HepG2 (cell line): Measurements from ENCODE around the gene TMEM129. TPM values are rescaled to one million over a fixed set of nuclear protein-coding genes. Genes with fewer than 3 reads are reported as not detected.

Source experiments
- ARHGAP35 ChIP-seq: sonication (generic); formaldehyde crosslinking; IDR thresholded peaks from 2 replicates; pipeline ENCODE4 v1.9.0; 2022; ENCODE audit warnings: mild to moderate bottlenecking, inconsistent platforms, moderate library complexity, missing genetic modification reagents, borderline replicate concordance
- CBX2 ChIP-seq, 2 experiments: fragments of 200-600 bp in 1 of 2; sonication (generic); formaldehyde crosslinking in 1 of 2; IDR thresholded peaks; 2 replicates each; pipeline versions ENCODE4 v1.7.0 to v1.8.1; 2018 to 2022; ENCODE audit warnings: low read depth in 2 of 2, low read length in 1 of 2, mild to moderate bottlenecking in 1 of 2, missing genetic modification reagents in 1 of 2
- FOSL1 ChIP-seq: sonication (generic); formaldehyde crosslinking; IDR thresholded peaks from 2 replicates; pipeline ENCODE4 v1.9.0; 2021; ENCODE audit warnings: missing genetic modification reagents, borderline replicate concordance
- GFI1 ChIP-seq: sonication (generic); formaldehyde crosslinking; IDR thresholded peaks from 2 replicates; pipeline ENCODE4 v1.5.0; 2020; ENCODE audit warnings: missing genetic modification reagents, mild to moderate bottlenecking, borderline replicate concordance
- GPN1 ChIP-seq: sonication (generic); formaldehyde crosslinking; IDR thresholded peaks from 2 replicates; pipeline ENCODE4 v1.5.1; 2020; ENCODE audit warnings: missing genetic modification reagents, borderline replicate concordance
- GTF3A ChIP-seq: sonication (generic); formaldehyde crosslinking; conservative IDR thresholded peaks from 2 replicates; pipeline ENCODE4 v1.4.0; 2020; ENCODE audit warnings: mild to moderate bottlenecking, missing genetic modification reagents
- HNRNPUL1 ChIP-seq: fragments of 200-400 bp; formaldehyde crosslinking; IDR thresholded peaks from 2 replicates; pipeline ENCODE4 v1.6.1; 2017; ENCODE audit warnings: low read depth, mild to moderate bottlenecking, low read length, moderate library complexity
- JUN ChIP-seq: sonication (generic); formaldehyde crosslinking; IDR thresholded peaks from 2 replicates; pipeline ENCODE4 v1.4.0; 2020; ENCODE audit warnings: mild to moderate bottlenecking, missing genetic modification reagents
- PHF8 ChIP-seq: sonication (generic); formaldehyde crosslinking; IDR thresholded peaks from 2 replicates; pipeline ENCODE4 v1.5.0; 2020; ENCODE audit warnings: missing genetic modification reagents
- PRMT3 ChIP-seq: sonication (generic); formaldehyde crosslinking; IDR thresholded peaks from 2 replicates; pipeline ENCODE4 v1.8.1; 2022; ENCODE audit warnings: low read depth, mild to moderate bottlenecking, moderate library complexity, missing genetic modification reagents, borderline replicate concordance
- RBM22 ChIP-seq: fragments of 200-400 bp; formaldehyde crosslinking; optimal IDR thresholded peaks from 2 replicates; pipeline ENCODE3; 2017; ENCODE audit warnings: mild to moderate bottlenecking, low read length, moderate library complexity
- SNRNP70 ChIP-seq: fragments of 200-400 bp; formaldehyde crosslinking; IDR thresholded peaks from 2 replicates; pipeline ENCODE4 v1.6.1; 2017; ENCODE audit warnings: mild to moderate bottlenecking, low read depth, low read length, moderate library complexity
- TBL1XR1 ChIP-seq: fragments of 150-350 bp; IDR thresholded peaks from 2 replicates; pipeline ENCODE4 v1.6.1; 2014; ENCODE audit warnings: borderline replicate concordance, low read length; ENCODE audit not compliant: partially characterized antibody
- TEAD3 ChIP-seq: optimal IDR thresholded peaks from 2 replicates; pipeline ENCODE3; 2016; ENCODE audit warnings: borderline replicate concordance
- ZBTB3 ChIP-seq: sonication (generic); formaldehyde crosslinking; IDR thresholded peaks from 2 replicates; pipeline ENCODE4 v1.4.0; 2020; ENCODE audit warnings: low read depth, mild to moderate bottlenecking, moderate library complexity, missing genetic modification reagents, borderline replicate concordance
- ZNF124 ChIP-seq: sonication (generic); formaldehyde crosslinking; IDR thresholded peaks from 2 replicates; pipeline ENCODE4 v1.4.0; 2020; ENCODE audit warnings: missing genetic modification reagents
- ZNF136 ChIP-seq: sonication (generic); formaldehyde crosslinking; IDR thresholded peaks from 2 replicates; pipeline ENCODE4 v1.8.1; 2022; ENCODE audit warnings: low read depth, mild to moderate bottlenecking, moderate library complexity, missing genetic modification reagents
- ZNF225 ChIP-seq: sonication (generic); formaldehyde crosslinking; IDR thresholded peaks from 2 replicates; pipeline ENCODE4 v1.4.0; 2020; ENCODE audit warnings: mild to moderate bottlenecking, missing genetic modification reagents
- ZNF34 ChIP-seq: sonication (generic); formaldehyde crosslinking; IDR thresholded peaks from 2 replicates; pipeline ENCODE4 v1.4.0; 2020; ENCODE audit warnings: mild to moderate bottlenecking, missing genetic modification reagents, borderline replicate concordance
- ZNF564 ChIP-seq: sonication (generic); formaldehyde crosslinking; IDR thresholded peaks from 2 replicates; pipeline ENCODE4 v1.8.1; 2023; ENCODE audit warnings: mild to moderate bottlenecking, missing genetic modification reagents
- polyA plus RNA-seq, 8 experiments: library from polyadenylated mRNA; depleted of rRNA in 3 of 8; stranded (reverse) in 7 of 8; unstranded in 1 of 8; fragments of >200 nt; fragmentation: Illumina TruSeq in 4 of 8; extraction: Trizol in 4 of 8; gene quantifications; 2 replicates each; pipeline versions ENCODE4 v1.2.1 to v1.2.3, GENCODE V29; 2011 to 2016; ENCODE audit warnings: low read depth in 4 of 8, missing spikeins in 1 of 8, mixed read lengths in 1 of 8; ENCODE audit not compliant: insufficient read depth in 1 of 8
- total RNA-seq, 5 experiments: library from RNA; depleted of rRNA; stranded (reverse); fragments of >200 nt; fragmentation: Illumina TruSeq; extraction: Trizol; gene quantifications; 2 replicates each; pipeline ENCODE4 v1.2.3, GENCODE V29; 2016; ENCODE audit warnings: low read depth in 1 of 5
- TF ChIP-seq, protein P1 (sequence below): IDR thresholded peaks from 2 replicates; pipeline ENCODE4 v1.6.1; 2016; ENCODE audit warnings: control low read depth
- TF ChIP-seq, protein P2 (sequence below): sonication (generic); formaldehyde crosslinking; IDR thresholded peaks from 2 replicates; pipeline ENCODE4 v1.5.0; 2020; ENCODE audit warnings: mild to moderate bottlenecking, missing genetic modification reagents
- TF ChIP-seq, protein P3 (sequence below): sonication (generic); formaldehyde crosslinking; IDR thresholded peaks from 2 replicates; pipeline ENCODE4 v1.5.0; 2020; ENCODE audit warnings: mild to moderate bottlenecking, missing genetic modification reagents, moderate library complexity
- TF ChIP-seq, protein P4 (sequence below): sonication (generic); formaldehyde crosslinking; IDR thresholded peaks from 2 replicates; pipeline ENCODE4 v1.8.1; 2023; ENCODE audit warnings: missing genetic modification reagents, inconsistent platforms, borderline replicate concordance

Gene TMEM129
- total and polyA plus RNA-seq, 2 of the 13 experiments (the other 11 are each of a cell fraction or from before 2014, with no cell fraction given), result 19.0 to 25.8 TPM

DNA sequence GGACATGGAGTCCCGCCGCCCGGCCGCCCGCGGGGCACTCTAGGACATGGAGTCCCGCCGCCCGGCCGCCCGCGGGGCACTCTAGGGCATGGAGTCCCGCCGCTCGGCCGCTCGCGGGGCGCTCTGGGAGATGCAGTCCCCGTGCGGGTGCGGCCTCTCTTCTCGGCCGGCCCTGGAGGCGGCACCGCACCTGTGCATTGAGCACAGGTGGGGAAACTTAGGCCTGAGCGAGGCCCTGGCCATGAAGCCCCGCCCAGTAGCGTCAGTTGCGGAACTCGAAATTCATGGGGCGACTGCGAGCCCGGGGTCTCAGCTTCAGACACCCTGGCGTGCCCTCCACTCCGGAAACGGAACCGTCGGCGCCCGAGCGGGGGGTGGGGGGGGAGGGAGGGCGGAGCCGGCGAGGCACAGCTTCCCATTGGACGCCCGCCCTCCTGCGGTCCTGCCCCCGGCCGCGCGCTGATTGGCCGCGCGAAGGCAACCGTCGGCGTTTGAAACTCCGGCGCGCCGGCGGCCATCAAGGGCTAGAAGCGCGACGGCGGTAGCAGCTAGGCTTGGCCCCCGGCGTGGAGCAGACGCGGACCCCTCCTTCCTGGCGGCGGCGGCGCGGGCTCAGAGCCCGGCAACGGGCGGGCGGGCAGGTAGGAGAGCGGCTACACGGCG is at the start of gene TMEM129, which contains the start of gene TACC3 (continued):
- no peak for TF ChIP-seq HNRNPUL1
- TF ChIP-seq ZNF124 (CRISPR knock-in tag), result no peak
- no peak for TF ChIP-seq JUN (CRISPR knock-in tag)
- TF ChIP-seq ZBTB3 (CRISPR knock-in tag), result no peak
- peak; percentile 45 for TF ChIP-seq TEAD3 (CRISPR knock-in tag)
- TF ChIP-seq PRMT3, result no peak
- TF ChIP-seq ZNF136 (CRISPR knock-in tag), result no peak
- TF ChIP-seq, protein P1, sequence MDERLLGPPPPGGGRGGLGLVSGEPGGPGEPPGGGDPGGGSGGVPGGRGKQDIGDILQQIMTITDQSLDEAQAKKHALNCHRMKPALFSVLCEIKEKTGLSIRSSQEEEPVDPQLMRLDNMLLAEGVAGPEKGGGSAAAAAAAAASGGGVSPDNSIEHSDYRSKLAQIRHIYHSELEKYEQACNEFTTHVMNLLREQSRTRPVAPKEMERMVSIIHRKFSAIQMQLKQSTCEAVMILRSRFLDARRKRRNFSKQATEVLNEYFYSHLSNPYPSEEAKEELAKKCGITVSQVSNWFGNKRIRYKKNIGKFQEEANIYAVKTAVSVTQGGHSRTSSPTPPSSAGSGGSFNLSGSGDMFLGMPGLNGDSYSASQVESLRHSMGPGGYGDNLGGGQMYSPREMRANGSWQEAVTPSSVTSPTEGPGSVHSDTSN (CRISPR knock-in tag), result no peak
- TF ChIP-seq GFI1 (CRISPR knock-in tag), result no peak
- no peak for TF ChIP-seq FOSL1 (CRISPR knock-in tag)
- TF ChIP-seq ZNF34 (CRISPR knock-in tag), result no peak
- TF ChIP-seq ARHGAP35, result no peak
- no peak for TF ChIP-seq CBX2 (IDR thresholded peaks at IDR 0.05; ENCODE audit: low read depth, low read length)
- TF ChIP-seq CBX2 (CRISPR knock-in tag; IDR thresholded peaks at IDR 0.05; ENCODE audit: low read depth), result no peak
- TF ChIP-seq GPN1 (CRISPR knock-in tag), result no peak
- TF ChIP-seq, protein P2, sequence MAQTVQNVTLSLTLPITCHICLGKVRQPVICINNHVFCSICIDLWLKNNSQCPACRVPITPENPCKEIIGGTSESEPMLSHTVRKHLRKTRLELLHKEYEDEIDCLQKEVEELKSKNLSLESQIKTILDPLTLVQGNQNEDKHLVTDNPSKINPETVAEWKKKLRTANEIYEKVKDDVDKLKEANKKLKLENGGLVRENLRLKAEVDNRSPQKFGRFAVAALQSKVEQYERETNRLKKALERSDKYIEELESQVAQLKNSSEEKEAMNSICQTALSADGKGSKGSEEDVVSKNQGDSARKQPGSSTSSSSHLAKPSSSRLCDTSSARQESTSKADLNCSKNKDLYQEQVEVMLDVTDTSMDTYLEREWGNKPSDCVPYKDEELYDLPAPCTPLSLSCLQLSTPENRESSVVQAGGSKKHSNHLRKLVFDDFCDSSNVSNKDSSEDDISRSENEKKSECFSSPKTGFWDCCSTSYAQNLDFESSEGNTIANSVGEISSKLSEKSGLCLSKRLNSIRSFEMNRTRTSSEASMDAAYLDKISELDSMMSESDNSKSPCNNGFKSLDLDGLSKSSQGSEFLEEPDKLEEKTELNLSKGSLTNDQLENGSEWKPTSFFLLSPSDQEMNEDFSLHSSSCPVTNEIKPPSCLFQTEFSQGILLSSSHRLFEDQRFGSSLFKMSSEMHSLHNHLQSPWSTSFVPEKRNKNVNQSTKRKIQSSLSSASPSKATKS, result no peak
- TF ChIP-seq ZNF225 (CRISPR knock-in tag), result no peak
- TF ChIP-seq PHF8 (CRISPR knock-in tag), result peak; percentile 80
- no peak for TF ChIP-seq GTF3A (CRISPR knock-in tag)
- peak; percentile 83 for TF ChIP-seq ZNF564 (CRISPR knock-in tag)
- no peak for TF ChIP-seq SNRNP70
- no peak for TF ChIP-seq TBL1XR1
- TF ChIP-seq, protein P3, sequence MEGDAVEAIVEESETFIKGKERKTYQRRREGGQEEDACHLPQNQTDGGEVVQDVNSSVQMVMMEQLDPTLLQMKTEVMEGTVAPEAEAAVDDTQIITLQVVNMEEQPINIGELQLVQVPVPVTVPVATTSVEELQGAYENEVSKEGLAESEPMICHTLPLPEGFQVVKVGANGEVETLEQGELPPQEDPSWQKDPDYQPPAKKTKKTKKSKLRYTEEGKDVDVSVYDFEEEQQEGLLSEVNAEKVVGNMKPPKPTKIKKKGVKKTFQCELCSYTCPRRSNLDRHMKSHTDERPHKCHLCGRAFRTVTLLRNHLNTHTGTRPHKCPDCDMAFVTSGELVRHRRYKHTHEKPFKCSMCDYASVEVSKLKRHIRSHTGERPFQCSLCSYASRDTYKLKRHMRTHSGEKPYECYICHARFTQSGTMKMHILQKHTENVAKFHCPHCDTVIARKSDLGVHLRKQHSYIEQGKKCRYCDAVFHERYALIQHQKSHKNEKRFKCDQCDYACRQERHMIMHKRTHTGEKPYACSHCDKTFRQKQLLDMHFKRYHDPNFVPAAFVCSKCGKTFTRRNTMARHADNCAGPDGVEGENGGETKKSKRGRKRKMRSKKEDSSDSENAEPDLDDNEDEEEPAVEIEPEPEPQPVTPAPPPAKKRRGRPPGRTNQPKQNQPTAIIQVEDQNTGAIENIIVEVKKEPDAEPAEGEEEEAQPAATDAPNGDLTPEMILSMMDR (CRISPR knock-in tag), result 0 out of 2 replicates have a peak, but pooled peaks have one; percentile 2
- TF ChIP-seq, protein P4, sequence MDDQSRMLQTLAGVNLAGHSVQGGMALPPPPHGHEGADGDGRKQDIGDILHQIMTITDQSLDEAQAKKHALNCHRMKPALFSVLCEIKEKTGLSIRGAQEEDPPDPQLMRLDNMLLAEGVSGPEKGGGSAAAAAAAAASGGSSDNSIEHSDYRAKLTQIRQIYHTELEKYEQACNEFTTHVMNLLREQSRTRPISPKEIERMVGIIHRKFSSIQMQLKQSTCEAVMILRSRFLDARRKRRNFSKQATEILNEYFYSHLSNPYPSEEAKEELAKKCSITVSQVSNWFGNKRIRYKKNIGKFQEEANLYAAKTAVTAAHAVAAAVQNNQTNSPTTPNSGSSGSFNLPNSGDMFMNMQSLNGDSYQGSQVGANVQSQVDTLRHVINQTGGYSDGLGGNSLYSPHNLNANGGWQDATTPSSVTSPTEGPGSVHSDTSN (CRISPR knock-in tag), result no peak
- TF ChIP-seq RBM22, result no peak
